Vagina (tissue), 2 donors: Measurements from ENCODE around the gene TSPAN5. TPM values are rescaled to one million over a fixed set of nuclear protein-coding genes. Genes with fewer than 3 reads are reported as not detected.

ENCODE experiments used
- DNase-seq, 2 donors: peaks; one replicate each; pipeline ENCODE4 v3.0.0-alpha.2; 2017; ENCODE audit errors: extremely low spot score in 2 of 2
- H3K27ac ChIP-seq: fragments of 200-600 bp; sonication (generic); one replicate; pipeline ENCODE4 v1.5.1; 2019
- H3K27me3 ChIP-seq: fragments of 200-600 bp; sonication (generic); one replicate; pipeline ENCODE4 v1.5.1; 2019
- H3K36me3 ChIP-seq, 2 donors: fragments of 200-600 bp; sonication (generic); one replicate each; pipeline ENCODE4 v1.5.1; 2017 to 2019
- H3K4me1 ChIP-seq: fragments of 200-600 bp; sonication (generic); one replicate; pipeline ENCODE4 v1.5.1; 2019
- H3K4me3 ChIP-seq, 2 donors: fragments of 200-600 bp; sonication (generic); 1 replicate in 1 of 2; 2 replicates in 1 of 2; pipeline ENCODE4 v1.5.1; 2016 to 2019
- H3K9me3 ChIP-seq: fragments of 200-600 bp; sonication (generic); one replicate; pipeline ENCODE4 v1.5.1; 2019
- POLR2A ChIP-seq, 2 donors: fragments of 450-650 bp; IDR thresholded peaks; one replicate each; pipeline ENCODE4 v1.6.1; 2017; ENCODE audit warnings: antibody characterized with exemption in 2 of 2, mild to moderate bottlenecking in 2 of 2, moderate library complexity in 2 of 2
- POLR2AphosphoS5 ChIP-seq, 2 donors: sonication (generic); formaldehyde crosslinking; IDR thresholded peaks; one replicate each; pipeline ENCODE4 v1.9.0; 2017; ENCODE audit warnings: antibody characterized with exemption in 2 of 2, mild to moderate bottlenecking in 2 of 2, low read depth in 1 of 2; ENCODE audit not compliant: insufficient read depth in 1 of 2
- intact Hi-C: fragments of 100-400 bp; cut with DNase I; formaldehyde crosslinking; loops from one replicate; pipeline ENCODE4 v1.15.1; 2023
- total RNA-seq: library from RNA; depleted of rRNA; stranded (reverse); fragments of >200 nt; gene quantifications from one replicate; pipeline ENCODE4 v1.2.3, GENCODE V29; 2016
- TF ChIP-seq, protein P1 (sequence below), 3 experiments: fragments of 450-650 bp in 2 of 3; fragments of 200-600 bp in 1 of 3; sonication (generic) in 1 of 3; IDR thresholded peaks; one replicate each; pipeline ENCODE4 v1.5.1; 2017 to 2019; ENCODE audit warnings: antibody characterized with exemption in 3 of 3, mild to moderate bottlenecking in 2 of 3, moderate library complexity in 2 of 3

The TSPAN5 gene
- total RNA-seq, 1 donor from 2014 or later: 15.5 TPM

DNA sequence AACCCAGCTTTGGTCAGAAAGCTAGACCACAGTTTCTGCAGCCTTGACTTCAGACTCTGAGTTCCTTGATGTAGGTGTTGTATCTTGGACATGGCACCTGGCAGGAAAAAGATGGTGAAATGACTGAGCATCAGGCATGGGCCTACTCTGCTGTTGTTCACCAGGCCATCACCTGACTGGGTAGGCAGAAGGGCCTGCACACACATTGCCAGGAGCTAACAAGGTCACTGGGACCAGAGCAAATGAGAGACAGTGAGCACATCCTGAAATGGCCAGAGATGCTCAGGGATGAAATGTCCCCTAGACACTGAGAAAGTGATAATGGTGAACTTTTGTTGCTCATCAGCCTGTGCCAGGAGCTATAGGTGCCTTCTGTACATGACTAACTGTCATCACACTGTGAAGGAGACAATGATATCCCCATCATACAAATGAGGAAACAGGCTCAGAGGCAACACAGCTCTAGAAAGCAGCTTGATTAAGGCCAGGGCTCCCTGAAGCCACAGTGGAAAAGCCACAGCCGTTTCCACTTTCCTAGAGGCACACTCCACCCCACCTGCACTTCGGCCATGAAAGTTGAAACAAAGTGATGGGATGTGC is 128.3 kb downstream of the TSPAN5 start:
- Histone ChIP-seq H3K4me3 (no peak overlapping the region), H3K4me1 (peaks cover 7% of the 10 kb centered on the region), H3K36me3 (no peaks in the 10 kb centered on the region), H3K9me3 (no peaks in the 10 kb centered on the region), H3K27ac (no peak overlapping the region), H3K27me3 (no peaks in the 10 kb centered on the region)
- no peak for DNase-seq
- TF ChIP-seq POLR2AphosphoS5 (IDR thresholded peaks at IDR 0.05; ENCODE audit: insufficient read depth in 1 of 2, low read depth in 1 of 2): no peak
- TF ChIP-seq, protein P1, sequence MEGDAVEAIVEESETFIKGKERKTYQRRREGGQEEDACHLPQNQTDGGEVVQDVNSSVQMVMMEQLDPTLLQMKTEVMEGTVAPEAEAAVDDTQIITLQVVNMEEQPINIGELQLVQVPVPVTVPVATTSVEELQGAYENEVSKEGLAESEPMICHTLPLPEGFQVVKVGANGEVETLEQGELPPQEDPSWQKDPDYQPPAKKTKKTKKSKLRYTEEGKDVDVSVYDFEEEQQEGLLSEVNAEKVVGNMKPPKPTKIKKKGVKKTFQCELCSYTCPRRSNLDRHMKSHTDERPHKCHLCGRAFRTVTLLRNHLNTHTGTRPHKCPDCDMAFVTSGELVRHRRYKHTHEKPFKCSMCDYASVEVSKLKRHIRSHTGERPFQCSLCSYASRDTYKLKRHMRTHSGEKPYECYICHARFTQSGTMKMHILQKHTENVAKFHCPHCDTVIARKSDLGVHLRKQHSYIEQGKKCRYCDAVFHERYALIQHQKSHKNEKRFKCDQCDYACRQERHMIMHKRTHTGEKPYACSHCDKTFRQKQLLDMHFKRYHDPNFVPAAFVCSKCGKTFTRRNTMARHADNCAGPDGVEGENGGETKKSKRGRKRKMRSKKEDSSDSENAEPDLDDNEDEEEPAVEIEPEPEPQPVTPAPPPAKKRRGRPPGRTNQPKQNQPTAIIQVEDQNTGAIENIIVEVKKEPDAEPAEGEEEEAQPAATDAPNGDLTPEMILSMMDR (IDR thresholded peaks at IDR 0.05): no peak
- TF ChIP-seq POLR2A (IDR thresholded peaks at IDR 0.05): no peak
- intact Hi-C loops: no loop called here

DNA sequence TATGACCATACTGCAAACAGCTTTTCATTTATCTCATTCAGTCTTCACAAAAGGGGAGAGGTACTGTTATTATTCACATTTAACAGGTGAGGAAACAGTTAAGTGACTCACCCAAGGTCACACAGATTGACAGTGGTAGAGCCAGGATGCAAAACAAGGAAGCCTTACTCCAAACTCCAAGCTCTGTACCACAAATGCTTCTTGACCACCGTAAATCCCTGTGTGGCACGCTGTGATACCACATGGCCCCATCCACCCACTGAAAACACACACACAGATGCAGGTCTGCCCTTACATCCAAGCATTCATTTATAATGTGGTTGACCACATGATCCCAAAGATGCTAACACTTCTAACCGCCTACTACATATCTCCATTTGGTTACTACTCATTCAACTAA is 129.5 kb downstream of the TSPAN5 start:
- no peaks in the 10 kb centered on the region for H3K36me3 ChIP-seq
- no peaks in the 10 kb centered on the region for H3K9me3 ChIP-seq
- peaks cover 7% of the 10 kb centered on the region for H3K4me1 ChIP-seq
- H3K27ac ChIP-seq: no peak overlapping the region
- no peak for DNase-seq
- H3K27me3 ChIP-seq: no peaks in the 10 kb centered on the region
- no peak overlapping the region for H3K4me3 ChIP-seq
- no peak for TF ChIP-seq POLR2AphosphoS5 (IDR thresholded peaks at IDR 0.05; ENCODE audit: insufficient read depth in 1 of 2, low read depth in 1 of 2)
- TF ChIP-seq POLR2A (IDR thresholded peaks at IDR 0.05): no peak
- TF ChIP-seq, protein P1 (IDR thresholded peaks at IDR 0.05): no peak
- intact Hi-C loops: no loop called here

DNA sequence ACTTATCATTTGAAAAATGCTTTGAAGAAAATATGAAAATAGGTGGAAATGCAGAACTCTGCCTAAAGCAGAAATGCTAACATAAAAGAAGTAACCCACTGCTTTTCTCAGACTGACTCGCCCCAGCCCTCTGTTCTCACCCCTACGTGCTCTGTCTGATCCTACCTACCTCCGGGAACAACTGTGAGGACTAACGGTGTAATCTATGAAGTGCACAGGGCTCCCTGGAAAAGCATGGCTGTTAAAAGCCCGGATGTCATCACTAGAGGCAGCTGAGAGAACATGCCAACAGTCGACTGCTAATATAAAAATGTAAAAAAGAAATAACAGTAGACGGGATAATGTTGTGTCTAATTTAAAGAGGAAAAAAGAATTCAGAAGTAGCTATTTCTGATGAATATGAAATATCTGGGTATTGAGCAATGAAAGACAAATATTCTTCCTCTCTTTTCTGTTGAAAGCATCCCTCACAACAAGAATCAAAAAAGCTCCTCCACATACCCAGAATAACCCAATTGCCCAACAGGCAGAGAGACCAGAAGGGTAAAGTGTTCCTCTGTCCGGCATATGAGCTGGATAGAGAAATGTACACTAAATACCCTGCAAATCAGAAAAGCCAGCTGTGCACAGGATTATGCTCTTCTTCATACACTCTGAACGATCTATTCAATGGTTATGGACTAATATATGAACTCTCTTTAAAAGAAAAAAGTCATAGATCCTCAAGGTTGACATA is 130.7 kb downstream of the TSPAN5 start:
- Histone ChIP-seq H3K4me3 (no peak overlapping the region), H3K36me3 (no peaks in the 10 kb centered on the region), H3K4me1 (peaks cover 18% of the 10 kb centered on the region), H3K27me3 (no peaks in the 10 kb centered on the region), H3K27ac (no peak overlapping the region), H3K9me3 (no peaks in the 10 kb centered on the region)
- no peak for DNase-seq
- intact Hi-C loops: no loop called here
- no peak for TF ChIP-seq POLR2A (IDR thresholded peaks at IDR 0.05)
- TF ChIP-seq, protein P1 (IDR thresholded peaks at IDR 0.05): no peak
- no peak for TF ChIP-seq POLR2AphosphoS5 (IDR thresholded peaks at IDR 0.05; ENCODE audit: insufficient read depth in 1 of 2, low read depth in 1 of 2)

DNA sequence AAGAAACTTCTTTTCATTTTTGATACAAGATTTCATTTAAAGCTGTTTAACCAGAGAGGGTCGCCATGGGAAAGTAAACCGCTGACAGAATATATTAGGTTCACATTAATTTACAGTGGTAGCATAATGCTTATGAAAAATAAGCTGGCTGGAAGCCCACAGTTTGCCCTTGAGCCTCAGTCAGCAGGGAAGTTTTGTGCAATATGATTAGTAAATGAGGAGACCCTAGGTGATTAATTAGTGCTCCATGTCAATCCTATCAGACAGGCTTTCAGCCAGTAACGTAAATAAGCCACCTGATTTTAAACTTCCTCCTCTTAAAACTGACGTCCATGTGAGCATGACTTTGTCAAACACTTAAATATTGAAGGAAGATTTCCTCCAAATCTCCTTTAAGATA is 134.2 kb downstream of the TSPAN5 start:
- intact Hi-C loops: no loop called here
- TF ChIP-seq, protein P1 (IDR thresholded peaks at IDR 0.05): no peak
- TF ChIP-seq POLR2AphosphoS5 (IDR thresholded peaks at IDR 0.05; ENCODE audit: insufficient read depth in 1 of 2, low read depth in 1 of 2) (no peak), POLR2A (IDR thresholded peaks at IDR 0.05) (no peak)
- Histone ChIP-seq H3K36me3 (no peaks in the 10 kb centered on the region), H3K4me1 (peaks cover 29% of the 10 kb centered on the region), H3K27ac (no peak overlapping the region), H3K9me3 (no peaks in the 10 kb centered on the region), H3K27me3 (no peaks in the 10 kb centered on the region), H3K4me3 (no peak overlapping the region)
- no peak for DNase-seq
